BJ (cell line): Measurements from ENCODE around the gene SELENOV. TPM values are rescaled to one million over a fixed set of nuclear protein-coding genes. Genes with fewer than 3 reads are reported as not detected.
A peak's percentile ranks its signal among the peaks of the same experiment; 100 is the strongest.

ENCODE experiments used
- CTCF ChIA-PET: fragments of 350-600 bp; formaldehyde crosslinking; extraction: SDS; loops from one replicate; lab custom pipeline; 2021; ENCODE audit warnings: antibody characterized with exemption, inconsistent platforms; lab: Yijun Ruan, JAX
- POLR2A ChIA-PET: fragments of 300-600 bp; sonication (Branson Sonifier 250); formaldehyde crosslinking; extraction: SDS; loops from one replicate; lab custom pipeline; 2021; ENCODE audit warnings: antibody characterized with exemption; lab: Charles Lee
- DNase-seq: peaks from one replicate; pipeline ENCODE4 v3.0.0-alpha.2; 2011; ENCODE audit warnings: low read depth
- H3K27me3 ChIP-seq: 2 replicates; pipeline ENCODE4 v1.6.0; 2011; ENCODE audit warnings: low read length; ENCODE audit not compliant: control insufficient read depth, insufficient read depth
- H3K36me3 ChIP-seq: 2 replicates; pipeline ENCODE4 v1.5.1; 2011; ENCODE audit warnings: low read length; ENCODE audit not compliant: control insufficient read depth, insufficient read depth
- H3K4me3 ChIP-seq: 2 replicates; pipeline ENCODE4 v1.5.1; 2011; ENCODE audit warnings: low read depth, mild to moderate bottlenecking, control low read depth, low read length
- polyA plus RNA-seq: library from polyadenylated mRNA; depleted of rRNA; stranded (reverse); fragments of >200 nt; gene quantifications from 2 replicates; pipeline ENCODE4 v1.2.3, GENCODE V29; 2011
- TF ChIP-seq, protein P1 (sequence below): IDR thresholded peaks from 2 replicates; pipeline ENCODE4 v1.5.1; 2011; ENCODE audit warnings: low read depth, mild to moderate bottlenecking, control low read depth, inconsistent platforms, low read length, moderate library complexity; ENCODE audit not compliant: insufficient read depth

Gene SELENOV
- polyA plus RNA-seq, 1 experiment, result not detected

- CTCF ChIA-PET, result interaction anchor here (0.5 to 2.3 kb wide), 16 partner anchors 10 to 64 kb away, joined by 3 to 9 read pairs (median 4); partner anchors contain the start of genes EID2B, SELENOV and SUPT5H
- no peaks in the 10 kb centered on the region for H3K36me3 ChIP-seq
- H3K4me3 ChIP-seq, result no peak overlapping the region
- DNase-seq, result no peak
- POLR2A ChIA-PET, result no interaction called here
- TF ChIP-seq, protein P1, sequence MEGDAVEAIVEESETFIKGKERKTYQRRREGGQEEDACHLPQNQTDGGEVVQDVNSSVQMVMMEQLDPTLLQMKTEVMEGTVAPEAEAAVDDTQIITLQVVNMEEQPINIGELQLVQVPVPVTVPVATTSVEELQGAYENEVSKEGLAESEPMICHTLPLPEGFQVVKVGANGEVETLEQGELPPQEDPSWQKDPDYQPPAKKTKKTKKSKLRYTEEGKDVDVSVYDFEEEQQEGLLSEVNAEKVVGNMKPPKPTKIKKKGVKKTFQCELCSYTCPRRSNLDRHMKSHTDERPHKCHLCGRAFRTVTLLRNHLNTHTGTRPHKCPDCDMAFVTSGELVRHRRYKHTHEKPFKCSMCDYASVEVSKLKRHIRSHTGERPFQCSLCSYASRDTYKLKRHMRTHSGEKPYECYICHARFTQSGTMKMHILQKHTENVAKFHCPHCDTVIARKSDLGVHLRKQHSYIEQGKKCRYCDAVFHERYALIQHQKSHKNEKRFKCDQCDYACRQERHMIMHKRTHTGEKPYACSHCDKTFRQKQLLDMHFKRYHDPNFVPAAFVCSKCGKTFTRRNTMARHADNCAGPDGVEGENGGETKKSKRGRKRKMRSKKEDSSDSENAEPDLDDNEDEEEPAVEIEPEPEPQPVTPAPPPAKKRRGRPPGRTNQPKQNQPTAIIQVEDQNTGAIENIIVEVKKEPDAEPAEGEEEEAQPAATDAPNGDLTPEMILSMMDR, result peak; percentile 50
- H3K27me3 ChIP-seq, result peaks cover 24% of the 10 kb centered on the region
Measured at GRCh38 chr19:39502640-39503417, 12.1 kb upstream of the SELENOV start.

- DNase-seq, result no peak
- H3K4me3 ChIP-seq, result peak overlapping the region; percentile 20
- no peaks in the 10 kb centered on the region for H3K36me3 ChIP-seq
- CTCF ChIA-PET, result no interaction called here
- POLR2A ChIA-PET, result no interaction called here
- TF ChIP-seq, protein P1, result no peak
- 0 out of 2 replicates have a peak, but pooled peaks cover 2% of the 10 kb centered on the region for H3K27me3 ChIP-seq
Measured at GRCh38 chr19:39506598-39506943, 8.4 kb upstream of the SELENOV start.

GRCh38 chr19:39506944-39507714, 7.8 kb upstream of the SELENOV start:
- ChIA-PET POLR2A (no interaction called here), CTCF (interaction anchor here (0.8 to 1.1 kb wide), 2 partner anchors 25 to 67 kb away, joined by 3 to 5 read pairs; partner anchors contain the start of gene EID2B)
- DNase-seq, result no peak
- Histone ChIP-seq H3K36me3 (no peaks in the 10 kb centered on the region), H3K27me3 (0 out of 2 replicates have a peak, but pooled peaks cover 2% of the 10 kb centered on the region), H3K4me3 (peak overlapping the region; percentile 53)
- TF ChIP-seq, protein P1, result no peak

- POLR2A ChIA-PET, result no interaction called here
- Histone ChIP-seq H3K27me3 (0 out of 2 replicates have a peak, but pooled peaks cover 2% of the 10 kb centered on the region), H3K4me3 (peak overlapping the region; percentile 53), H3K36me3 (no peaks in the 10 kb centered on the region)
- CTCF ChIA-PET, result interaction anchor here (0.8 to 1.2 kb wide), 3 partner anchors 25 to 68 kb away, joined by 3 to 5 read pairs (median 3); partner anchors contain the start of gene EID2B
- no peak for DNase-seq
- TF ChIP-seq, protein P1, result no peak
Measured at GRCh38 chr19:39507715-39508364, 7.1 kb upstream of the SELENOV start.

DNA sequence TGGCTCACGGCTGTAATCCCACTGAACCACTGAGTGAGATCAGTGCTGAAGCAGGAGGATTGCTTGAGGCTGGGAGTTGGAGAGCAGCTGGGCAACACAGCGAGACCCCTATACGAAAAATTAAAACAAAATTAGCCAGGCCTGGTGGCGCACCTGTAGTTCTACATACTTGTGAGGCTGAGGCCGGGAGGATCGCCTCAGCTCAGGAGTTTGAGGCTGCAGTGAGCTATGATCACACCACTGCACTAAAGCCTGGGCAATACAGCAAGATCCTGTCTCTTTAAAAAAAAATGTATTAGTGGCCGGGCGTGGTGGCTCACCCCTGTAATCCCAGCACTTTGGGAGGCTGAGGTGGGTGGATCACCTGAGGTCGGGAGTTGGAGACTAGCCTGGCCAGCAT, 6.3 kb upstream of the SELENOV start:
- DNase-seq, result no peak
- H3K27me3 ChIP-seq, result peaks cover 6% of the 10 kb centered on the region; the same call in 1 of the 2 replicates
- ChIA-PET POLR2A (no interaction called here), CTCF (interaction anchor here (0.6 to 1.2 kb wide), 3 partner anchors 35 to 182 kb away, joined by 3 to 4 read pairs (median 3); no protein-coding TSS in a partner anchor)
- TF ChIP-seq, protein P1, result no peak
- H3K4me3 ChIP-seq, result no peak overlapping the region
- no peaks in the 10 kb centered on the region for H3K36me3 ChIP-seq
